NCI-H2029 treated with DMSO at 0.1 percent for 48 hours (cell line): ENCODE data around the gene ZNF184.
"Not testable (repeated sequence)": the region's sequence is repeated elsewhere in the genome, so short reads cannot be mapped to it uniquely, and the experiment has no call there.

Experiments used
- DNase-seq: peaks from one replicate; lab custom pipeline; 2025; lab: John Stamatoyannopoulos, UW

Gene ZNF184

DNA sequence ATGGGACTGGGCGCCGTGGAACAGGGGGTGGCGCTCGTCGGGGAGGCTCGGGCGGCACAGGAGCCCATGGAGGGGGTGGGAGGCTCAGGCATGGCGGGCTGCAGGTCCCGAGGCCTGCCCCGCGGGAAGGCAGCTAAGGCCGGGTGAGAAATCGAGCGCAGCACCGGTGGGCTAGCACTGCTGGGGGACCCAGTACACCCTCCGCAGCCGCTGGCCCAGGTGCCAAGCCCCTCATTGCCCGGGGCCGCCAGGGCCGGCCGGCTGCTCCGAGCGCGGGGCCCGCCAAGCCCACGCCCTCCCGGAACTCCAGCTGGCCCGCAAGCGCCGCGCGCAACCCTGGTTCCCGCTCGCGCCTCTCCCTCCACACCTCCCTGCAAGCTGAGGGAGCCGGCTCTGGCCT, 48.1 kb downstream of the ZNF184 start:
- DNase-seq, result not testable (repeated sequence)

DNA sequence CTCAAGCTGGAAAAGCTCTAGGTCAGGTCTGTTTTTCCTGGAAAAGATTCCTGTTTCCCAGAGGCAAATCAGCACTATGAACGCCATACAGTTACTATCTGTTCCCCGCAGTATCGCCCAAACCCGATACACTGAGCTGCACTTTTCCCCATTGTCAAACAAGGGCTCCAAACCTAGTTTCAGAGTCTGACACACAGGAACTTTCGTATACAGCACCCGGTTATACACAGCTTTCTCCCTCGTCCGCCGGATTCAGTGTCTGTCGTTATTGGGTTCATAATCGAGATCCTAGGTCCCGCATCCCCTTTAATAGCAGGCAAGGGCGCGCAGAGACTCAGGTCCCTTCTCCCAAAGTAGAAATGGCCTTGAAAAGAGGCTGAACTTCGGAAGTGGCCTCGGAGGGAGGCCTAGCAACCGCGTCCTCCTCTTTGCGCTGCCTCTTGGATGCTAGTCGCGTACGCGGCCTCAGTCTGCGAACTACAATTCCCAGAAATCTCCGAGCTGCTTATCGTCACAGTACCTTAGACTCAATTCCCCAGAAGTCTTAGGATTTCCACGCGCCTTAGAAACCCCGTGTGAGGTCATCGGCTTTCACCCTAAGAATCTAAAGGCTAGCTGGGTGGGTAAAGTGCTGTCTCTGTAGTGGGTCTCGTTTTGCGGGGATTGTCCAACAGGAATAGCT, 50.1 kb downstream of the ZNF184 start:
- DNase-seq, result no peak

DNA sequence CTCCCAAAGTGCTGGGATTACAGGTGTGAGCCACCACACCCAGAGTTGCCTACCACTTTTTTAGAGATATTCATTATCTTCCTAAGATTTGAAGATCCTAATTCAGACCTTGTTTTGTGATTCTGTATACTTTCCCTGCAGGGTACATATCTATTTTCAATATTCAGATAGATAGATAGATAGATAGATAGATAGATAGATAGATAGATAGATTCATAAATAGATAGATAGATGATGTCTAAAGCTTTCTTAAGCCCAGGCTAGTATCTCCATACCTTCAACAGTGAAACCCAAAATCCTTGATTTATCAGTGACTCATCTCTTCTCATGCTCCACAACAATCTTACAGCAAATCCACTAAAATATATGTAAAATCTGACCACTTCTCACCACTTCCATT, 53.5 kb downstream of the ZNF184 start:
- DNase-seq, result no peak

DNA sequence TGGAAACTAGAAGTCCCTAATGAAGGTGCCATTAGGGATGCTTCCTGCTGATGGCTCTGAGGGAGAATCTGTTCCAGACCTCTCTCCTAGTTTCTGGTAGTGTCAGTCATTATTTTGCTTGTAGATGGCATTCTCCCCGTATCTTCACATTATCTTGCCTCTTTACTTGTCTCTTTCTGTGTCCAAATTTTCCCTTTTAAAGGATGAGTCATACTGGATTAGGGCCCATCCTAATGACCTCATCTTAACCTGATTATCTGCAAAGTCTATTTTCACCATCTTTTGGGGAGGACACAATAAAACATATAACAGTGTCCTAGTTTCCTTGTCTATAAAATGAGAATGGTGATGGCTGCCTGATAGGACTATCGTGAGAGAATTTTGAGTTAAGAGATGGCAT, 57.0 kb downstream of the ZNF184 start:
- DNase-seq, result no peak

DNA sequence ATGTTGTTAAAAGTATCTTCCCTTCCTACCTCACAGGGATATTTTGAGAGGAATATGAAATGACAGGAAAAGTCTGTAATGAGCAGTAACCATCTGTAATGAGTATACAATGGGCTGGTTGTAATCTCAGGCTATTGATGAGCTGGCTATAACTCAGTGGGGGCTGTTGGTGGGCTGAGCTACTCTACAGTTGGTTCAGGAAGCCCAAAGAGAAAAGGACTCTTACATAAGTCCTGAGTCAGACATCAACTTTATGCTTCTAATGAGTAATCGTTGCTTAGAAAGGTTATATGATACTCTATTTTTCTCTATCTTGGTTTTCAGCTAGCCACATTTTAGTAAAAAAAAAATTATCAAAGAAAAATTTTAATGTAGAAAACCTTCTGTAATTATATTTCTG, 57.9 kb downstream of the ZNF184 start:
- DNase-seq, result no peak

DNA sequence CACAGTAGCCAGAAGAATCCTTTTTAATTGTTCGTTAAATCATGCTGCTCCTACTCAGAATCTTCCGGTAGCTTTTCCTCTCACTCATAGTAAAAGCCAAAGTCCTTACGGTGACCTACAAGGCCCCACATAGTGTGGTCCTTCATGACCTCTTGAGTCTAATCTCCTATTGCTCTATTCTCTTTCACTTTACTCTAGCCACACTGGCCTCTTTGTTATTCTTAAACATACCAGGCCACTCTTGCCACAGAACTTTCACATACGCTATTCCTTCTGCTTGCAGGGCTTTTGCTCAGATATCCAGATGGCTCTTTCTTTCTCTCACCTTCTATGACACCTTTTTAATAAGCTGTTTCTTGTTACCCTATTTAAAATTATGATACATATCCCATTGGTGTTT, 58.6 kb downstream of the ZNF184 start:
- no peak for DNase-seq

DNA sequence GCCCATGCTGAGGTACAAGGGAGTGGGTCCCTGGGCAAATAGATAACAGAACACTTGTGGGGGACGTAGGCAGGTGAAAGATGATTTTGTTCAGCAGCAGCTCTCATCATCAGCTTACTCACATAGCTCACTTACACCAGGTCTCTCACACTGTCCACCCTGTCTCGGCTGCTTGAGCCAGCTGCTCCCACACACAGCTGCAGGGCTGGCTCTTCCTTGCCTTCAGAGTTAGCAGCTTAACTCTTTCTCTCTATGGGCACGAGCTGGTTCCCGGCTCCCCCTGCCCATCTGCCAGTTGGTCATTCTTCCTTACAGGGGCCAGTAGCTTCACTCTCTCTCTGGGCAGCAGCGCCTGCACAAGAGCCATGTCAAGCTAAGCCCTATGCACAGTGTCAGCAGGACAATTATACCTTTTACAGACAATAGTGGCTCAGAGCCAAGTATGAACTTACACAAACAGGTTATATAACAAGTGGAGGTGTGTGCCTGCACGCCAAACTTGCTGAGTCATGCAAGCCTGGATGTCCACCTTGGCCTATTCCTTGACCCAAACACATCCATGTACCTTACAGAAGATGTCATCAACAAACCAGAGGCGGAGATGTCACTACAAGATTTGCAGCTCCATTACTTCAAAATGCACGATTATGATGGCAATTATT, 65.6 kb downstream of the ZNF184 start:
- DNase-seq, result no peak

DNA sequence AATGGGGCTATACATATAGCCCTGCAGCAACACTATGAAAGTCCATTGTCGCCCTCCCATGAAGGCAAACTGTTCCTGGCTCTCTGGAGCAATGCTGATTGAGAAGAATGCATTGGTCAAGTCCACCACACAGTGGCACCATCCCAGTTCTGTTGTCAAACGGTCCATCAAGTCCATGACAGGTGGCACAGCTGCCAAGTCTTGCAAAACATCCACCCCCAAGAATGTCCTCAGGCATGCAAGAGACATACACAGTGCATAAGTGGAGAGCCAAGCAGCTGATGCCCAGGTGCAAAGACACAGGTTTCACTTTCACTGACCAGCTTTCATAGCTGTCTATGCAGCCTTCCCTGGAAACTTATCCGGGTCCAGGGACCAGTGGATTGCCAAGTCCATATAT, 66.8 kb downstream of the ZNF184 start:
- no peak for DNase-seq

DNA sequence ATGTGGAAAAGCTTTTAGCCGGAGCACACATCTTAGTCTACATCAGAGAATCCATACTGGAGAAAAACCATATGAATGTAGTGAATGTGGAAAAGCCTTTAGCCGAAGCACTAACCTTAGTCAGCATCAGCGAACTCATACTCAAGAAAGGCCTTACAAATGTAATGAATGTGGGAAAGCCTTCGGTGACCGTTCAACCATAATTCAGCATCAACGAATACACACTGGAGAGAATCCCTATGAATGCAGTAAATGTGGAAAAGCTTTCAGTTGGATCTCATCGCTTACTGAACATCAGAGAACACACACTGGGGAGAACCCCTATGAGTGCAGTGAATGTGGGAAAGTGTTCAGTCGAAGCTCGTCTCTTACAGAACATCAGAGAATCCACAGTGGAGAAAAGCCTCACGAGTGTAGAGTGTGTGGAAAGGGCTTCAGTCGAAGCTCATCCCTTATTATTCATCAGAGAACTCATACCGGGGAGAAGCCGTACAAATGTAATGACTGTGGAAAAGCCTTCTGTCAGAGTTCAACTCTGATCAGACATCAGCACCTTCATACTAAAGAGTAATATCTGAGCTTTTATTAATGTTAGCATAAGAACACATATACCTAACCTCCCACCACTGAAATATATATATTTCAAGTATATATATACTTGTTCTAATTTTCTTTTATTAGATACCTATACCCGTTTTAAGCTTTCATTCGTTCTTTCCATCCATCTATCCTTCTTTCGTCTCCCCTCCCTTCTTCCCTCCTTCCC, 71.8 kb downstream of the ZNF184 start:
- DNase-seq, result no peak
